Neural cell (in vitro differentiated cells): ENCODE measurements around the gene TCF15. TPM values are rescaled to one million over a fixed set of nuclear protein-coding genes. Genes with fewer than 3 reads are reported as not detected.

Experiments used
- H2AFZ ChIP-seq: fragments of 200-600, 300-800 bp; sonication (generic), shearing (Covaris generic); 2 replicates; pipeline ENCODE4 v1.6.0; 2014; ENCODE audit warnings: low read depth, mild to moderate bottlenecking, antibody characterized with exemption, low read length, moderate library complexity
- H3F3A ChIP-seq: fragments of 200-600 bp; shearing (Covaris generic); 2 replicates; pipeline ENCODE4 v1.6.1; 2016; ENCODE audit warnings: mild to moderate bottlenecking, moderate library complexity, mixed read lengths, antibody characterized with exemption, low read length; ENCODE audit not compliant: insufficient read depth, poor library complexity, severe bottlenecking
- H3K27ac ChIP-seq: fragments of 200-600, 300-800 bp; sonication (generic), shearing (Covaris generic); 2 replicates; pipeline ENCODE4 v1.5.1; 2014; ENCODE audit warnings: mild to moderate bottlenecking, low read length, moderate library complexity
- H3K27me3 ChIP-seq: fragments of 300-800, 200-600 bp; sonication (generic), shearing (Covaris generic); 2 replicates; pipeline ENCODE4 v1.6.0; 2014; ENCODE audit warnings: mild to moderate bottlenecking, low read depth, low read length, moderate library complexity; ENCODE audit not compliant: insufficient read depth
- H3K36me3 ChIP-seq: fragments of 300-800, 200-600 bp; sonication (generic), shearing (Covaris generic); 2 replicates; pipeline ENCODE4 v1.5.1; 2014; ENCODE audit warnings: mild to moderate bottlenecking, antibody characterized with exemption, low read length, moderate library complexity; ENCODE audit not compliant: insufficient read depth
- H3K4me2 ChIP-seq: fragments of 300-800, 200-600 bp; sonication (generic), shearing (Covaris generic); 2 replicates; pipeline ENCODE4 v1.6.0; 2014; ENCODE audit warnings: mild to moderate bottlenecking, low read length
- H3K4me3 ChIP-seq: fragments of 300-800, 200-600 bp; sonication (generic), shearing (Covaris generic); 2 replicates; pipeline ENCODE4 v1.5.1; 2014; ENCODE audit warnings: mild to moderate bottlenecking, low read length, moderate library complexity
- H3K79me2 ChIP-seq: fragments of 200-600 bp; shearing (Covaris generic); replicated peaks from 2 replicates; pipeline ENCODE4 v1.6.0; 2014; ENCODE audit warnings: mild to moderate bottlenecking, low read length, moderate library complexity; ENCODE audit not compliant: insufficient read depth
- H3K9ac ChIP-seq: fragments of 300-800, 200-600 bp; sonication (generic), shearing (Covaris generic); 2 replicates; pipeline ENCODE4 v1.6.1; 2016; ENCODE audit warnings: mild to moderate bottlenecking, low read length, mixed read lengths
- H3K9me2 ChIP-seq: fragments of 200-600 bp; shearing (Covaris generic); 2 replicates; pipeline ENCODE4 v1.6.1; 2016; ENCODE audit warnings: mild to moderate bottlenecking, low read length, mixed read lengths; ENCODE audit not compliant: insufficient read depth
- H3K9me3 ChIP-seq: fragments of 200-600, 300-800 bp; sonication (generic), shearing (Covaris generic); 2 replicates; pipeline ENCODE4 v1.6.1; 2016; ENCODE audit warnings: mild to moderate bottlenecking, mixed run types, low read length, moderate library complexity, mixed read lengths
- H4K20me1 ChIP-seq: fragments of 200-600 bp; shearing (Covaris generic); 2 replicates; pipeline ENCODE4 v1.6.1; 2016; ENCODE audit warnings: mild to moderate bottlenecking, mixed run types; ENCODE audit not compliant: insufficient read depth
- EP300 ChIP-seq: fragments of 450-650 bp; conservative IDR thresholded peaks from 2 replicates; pipeline ENCODE4 v1.6.1; 2014; ENCODE audit warnings: antibody characterized with exemption, mild to moderate bottlenecking, moderate library complexity; ENCODE audit not compliant: poor library complexity, severe bottlenecking
- EZH2 ChIP-seq: fragments of 200-600, 300-800 bp; shearing (Covaris generic), sonication (generic); IDR thresholded peaks from 2 replicates; pipeline ENCODE4 v1.6.1; 2014; ENCODE audit warnings: antibody characterized with exemption, low read length, borderline replicate concordance, mild to moderate bottlenecking; ENCODE audit not compliant: insufficient read depth, poor library complexity, severe bottlenecking
- MXI1 ChIP-seq: fragments of 450-650 bp; conservative IDR thresholded peaks from 2 replicates; pipeline ENCODE4 v1.6.1; 2014; ENCODE audit warnings: antibody characterized with exemption, mild to moderate bottlenecking; ENCODE audit not compliant: poor library complexity, severe bottlenecking
- POLR2AphosphoS5 ChIP-seq: IDR thresholded peaks from 2 replicates; pipeline ENCODE4 v1.6.1; 2012
- RAD21 ChIP-seq: fragments of 450-650 bp; conservative IDR thresholded peaks from 2 replicates; pipeline ENCODE4 v1.6.1; 2014; ENCODE audit warnings: antibody characterized with exemption, mild to moderate bottlenecking, moderate library complexity
- SMC3 ChIP-seq: fragments of 450-650 bp; conservative IDR thresholded peaks from 2 replicates; pipeline ENCODE4 v1.6.1; 2014; ENCODE audit warnings: antibody characterized with exemption, mild to moderate bottlenecking, moderate library complexity; ENCODE audit not compliant: poor library complexity
- TAF1 ChIP-seq: IDR thresholded peaks from 2 replicates; pipeline ENCODE4 v1.6.1; 2012; ENCODE audit warnings: low read depth
- polyA plus RNA-seq: library from polyadenylated mRNA; depleted of rRNA; stranded (reverse); fragments of >200 nt; gene quantifications from 2 replicates; pipeline ENCODE4 v1.2.3, GENCODE V29; 2014
- TF ChIP-seq, protein P1 (sequence below): fragments of 450-650 bp; IDR thresholded peaks from 2 replicates; pipeline ENCODE4 v1.5.1; 2014; ENCODE audit warnings: antibody characterized with exemption, mild to moderate bottlenecking, moderate library complexity; ENCODE audit not compliant: poor library complexity, severe bottlenecking
- TF ChIP-seq, protein P2 (sequence below): IDR thresholded peaks from 2 replicates; pipeline ENCODE4 v1.6.1; 2012; ENCODE audit warnings: borderline replicate concordance

Gene TCF15
- polyA plus RNA-seq, 1 donor from 2014 or later: not detected

DNA sequence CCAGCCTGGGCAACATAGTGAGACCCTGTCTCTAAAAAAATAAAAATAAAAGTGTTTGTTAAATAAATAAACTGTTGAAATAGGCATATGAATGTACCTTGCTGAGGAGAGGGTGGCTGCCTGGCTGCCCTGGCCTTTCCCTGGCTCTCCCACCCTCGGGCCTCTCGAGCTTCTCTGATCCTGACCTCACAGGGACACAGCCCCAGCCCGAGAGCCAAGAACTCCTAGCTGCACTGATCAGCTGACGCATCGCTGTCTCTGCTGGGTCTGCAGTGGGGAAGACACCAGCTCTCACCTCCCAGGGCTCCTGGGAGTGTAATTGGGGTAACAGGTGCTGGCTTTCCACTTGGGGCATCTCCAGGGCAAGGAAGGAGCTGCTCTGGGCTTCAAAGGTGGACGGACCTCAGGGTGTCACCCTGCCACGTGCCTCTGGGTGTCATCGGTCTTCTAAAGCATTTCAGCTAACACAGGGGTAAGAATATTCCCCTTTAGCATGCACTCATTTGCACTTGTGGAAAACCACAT is 6.9 kb downstream of the TCF15 start:
- no peak overlapping the region for H3K4me2 ChIP-seq
- no peaks in the 10 kb centered on the region for H3K79me2 ChIP-seq
- peaks cover 3% of the 10 kb centered on the region for H3K27me3 ChIP-seq
- H2AFZ ChIP-seq: no peak overlapping the region
- no peaks in the 10 kb centered on the region for H3K9me2 ChIP-seq
- H3K9me3 ChIP-seq: no peaks in the 10 kb centered on the region
- no peak overlapping the region for H3K4me3 ChIP-seq
- no peaks in the 10 kb centered on the region for H4K20me1 ChIP-seq
- H3K36me3 ChIP-seq: no peaks in the 10 kb centered on the region
- TF ChIP-seq MXI1 (no peak), SMC3 (no peak), EP300 (no peak), RAD21 (no peak), EZH2 (no peak), TAF1 (no peak), POLR2AphosphoS5 (no peak)
- TF ChIP-seq, protein P1, sequence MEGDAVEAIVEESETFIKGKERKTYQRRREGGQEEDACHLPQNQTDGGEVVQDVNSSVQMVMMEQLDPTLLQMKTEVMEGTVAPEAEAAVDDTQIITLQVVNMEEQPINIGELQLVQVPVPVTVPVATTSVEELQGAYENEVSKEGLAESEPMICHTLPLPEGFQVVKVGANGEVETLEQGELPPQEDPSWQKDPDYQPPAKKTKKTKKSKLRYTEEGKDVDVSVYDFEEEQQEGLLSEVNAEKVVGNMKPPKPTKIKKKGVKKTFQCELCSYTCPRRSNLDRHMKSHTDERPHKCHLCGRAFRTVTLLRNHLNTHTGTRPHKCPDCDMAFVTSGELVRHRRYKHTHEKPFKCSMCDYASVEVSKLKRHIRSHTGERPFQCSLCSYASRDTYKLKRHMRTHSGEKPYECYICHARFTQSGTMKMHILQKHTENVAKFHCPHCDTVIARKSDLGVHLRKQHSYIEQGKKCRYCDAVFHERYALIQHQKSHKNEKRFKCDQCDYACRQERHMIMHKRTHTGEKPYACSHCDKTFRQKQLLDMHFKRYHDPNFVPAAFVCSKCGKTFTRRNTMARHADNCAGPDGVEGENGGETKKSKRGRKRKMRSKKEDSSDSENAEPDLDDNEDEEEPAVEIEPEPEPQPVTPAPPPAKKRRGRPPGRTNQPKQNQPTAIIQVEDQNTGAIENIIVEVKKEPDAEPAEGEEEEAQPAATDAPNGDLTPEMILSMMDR: no peak
- TF ChIP-seq, protein P2, sequence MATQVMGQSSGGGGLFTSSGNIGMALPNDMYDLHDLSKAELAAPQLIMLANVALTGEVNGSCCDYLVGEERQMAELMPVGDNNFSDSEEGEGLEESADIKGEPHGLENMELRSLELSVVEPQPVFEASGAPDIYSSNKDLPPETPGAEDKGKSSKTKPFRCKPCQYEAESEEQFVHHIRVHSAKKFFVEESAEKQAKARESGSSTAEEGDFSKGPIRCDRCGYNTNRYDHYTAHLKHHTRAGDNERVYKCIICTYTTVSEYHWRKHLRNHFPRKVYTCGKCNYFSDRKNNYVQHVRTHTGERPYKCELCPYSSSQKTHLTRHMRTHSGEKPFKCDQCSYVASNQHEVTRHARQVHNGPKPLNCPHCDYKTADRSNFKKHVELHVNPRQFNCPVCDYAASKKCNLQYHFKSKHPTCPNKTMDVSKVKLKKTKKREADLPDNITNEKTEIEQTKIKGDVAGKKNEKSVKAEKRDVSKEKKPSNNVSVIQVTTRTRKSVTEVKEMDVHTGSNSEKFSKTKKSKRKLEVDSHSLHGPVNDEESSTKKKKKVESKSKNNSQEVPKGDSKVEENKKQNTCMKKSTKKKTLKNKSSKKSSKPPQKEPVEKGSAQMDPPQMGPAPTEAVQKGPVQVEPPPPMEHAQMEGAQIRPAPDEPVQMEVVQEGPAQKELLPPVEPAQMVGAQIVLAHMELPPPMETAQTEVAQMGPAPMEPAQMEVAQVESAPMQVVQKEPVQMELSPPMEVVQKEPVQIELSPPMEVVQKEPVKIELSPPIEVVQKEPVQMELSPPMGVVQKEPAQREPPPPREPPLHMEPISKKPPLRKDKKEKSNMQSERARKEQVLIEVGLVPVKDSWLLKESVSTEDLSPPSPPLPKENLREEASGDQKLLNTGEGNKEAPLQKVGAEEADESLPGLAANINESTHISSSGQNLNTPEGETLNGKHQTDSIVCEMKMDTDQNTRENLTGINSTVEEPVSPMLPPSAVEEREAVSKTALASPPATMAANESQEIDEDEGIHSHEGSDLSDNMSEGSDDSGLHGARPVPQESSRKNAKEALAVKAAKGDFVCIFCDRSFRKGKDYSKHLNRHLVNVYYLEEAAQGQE: no peak
- no peak overlapping the region for H3K27ac ChIP-seq
- H3F3A ChIP-seq: no peaks in the 10 kb centered on the region
- no peak overlapping the region for H3K9ac ChIP-seq

DNA sequence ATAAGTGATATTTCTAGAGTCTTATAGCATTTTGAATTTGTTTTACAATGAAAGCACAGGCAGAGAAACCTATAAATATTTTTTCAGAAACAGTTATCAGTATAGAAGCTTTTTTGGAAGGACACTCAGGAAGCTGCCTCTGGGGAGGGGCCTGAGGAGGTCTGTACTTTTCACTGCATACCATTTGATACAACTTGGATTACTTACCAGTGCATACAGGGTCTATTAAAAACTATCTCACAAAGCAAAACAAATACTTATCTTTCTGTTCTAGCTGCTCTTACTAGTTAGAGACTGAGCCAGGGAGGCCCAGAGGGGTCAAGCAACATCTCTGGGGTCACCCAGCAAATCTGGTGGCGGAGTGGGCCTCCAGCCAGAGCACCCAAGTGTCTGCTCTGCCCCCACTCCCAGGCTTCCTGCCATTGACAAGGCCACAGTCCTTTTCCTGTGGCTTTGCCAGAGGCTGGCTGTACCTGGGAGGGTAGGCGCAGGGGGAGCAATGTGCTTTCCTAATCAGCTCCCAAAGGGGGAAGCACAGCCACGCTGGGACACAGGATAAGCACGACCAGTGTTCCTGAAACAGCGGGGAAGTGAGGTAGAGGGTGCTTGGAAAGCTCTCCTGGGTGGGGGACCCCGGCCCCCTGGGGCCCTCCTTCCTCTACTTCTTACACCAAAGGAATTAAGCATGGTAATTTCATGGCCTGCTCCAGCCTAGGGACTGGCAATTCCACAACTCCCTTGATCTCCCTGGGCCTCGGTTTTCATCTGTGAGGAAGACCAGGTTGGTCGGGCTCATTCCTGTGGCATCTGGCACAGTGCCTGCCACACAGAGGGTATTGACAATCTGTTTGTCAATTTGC is 7.8 kb downstream of the TCF15 start:
- Histone ChIP-seq H4K20me1 (no peaks in the 10 kb centered on the region), H3K79me2 (no peaks in the 10 kb centered on the region), H3K36me3 (no peaks in the 10 kb centered on the region), H3K4me3 (no peak overlapping the region), H3F3A (no peaks in the 10 kb centered on the region), H2AFZ (no peak overlapping the region), H3K9ac (no peak overlapping the region), H3K27ac (no peak overlapping the region), H3K27me3 (no peaks in the 10 kb centered on the region), H3K9me3 (no peaks in the 10 kb centered on the region), H3K9me2 (no peaks in the 10 kb centered on the region), H3K4me2 (no peak overlapping the region)
- TF ChIP-seq EZH2: no peak
- no peak for TF ChIP-seq TAF1
- no peak for TF ChIP-seq MXI1
- no peak for TF ChIP-seq RAD21
- TF ChIP-seq SMC3: no peak
- TF ChIP-seq, protein P1: no peak
- no peak for TF ChIP-seq EP300
- TF ChIP-seq, protein P2: no peak
- TF ChIP-seq POLR2AphosphoS5: no peak
